RWPE2 (cell line): ENCODE measurements around the gene GSPT1.
A peak's percentile ranks its signal among the peaks of the same experiment; 100 is the strongest.
"Not testable (repeated sequence)": the region's sequence is repeated elsewhere in the genome, so short reads cannot be mapped to it uniquely, and the experiment has no call there.

Source experiments
- ATAC-seq: fragments of 200-7000 bp; cut with Tn5 transposase; 3 replicates; pipeline ENCODE4 v1.9.1; 2021; ENCODE audit warnings: low read depth
- DNase-seq: peaks from one replicate; pipeline ENCODE4 v3.0.0-alpha.2; 2020; ENCODE audit warnings: low spot score
- H3K27ac ChIP-seq: fragments of 450-650 bp; 2 replicates; pipeline ENCODE4 v1.5.1; 2017; ENCODE audit warnings: mild to moderate bottlenecking; ENCODE audit not compliant: poor library complexity, severe bottlenecking
- H3K27me3 ChIP-seq: fragments of 250-450 bp; sonication (Bioruptor Pico); 2 replicates; pipeline ENCODE4 v1.5.1; 2021; ENCODE audit warnings: mild to moderate bottlenecking, moderate library complexity; ENCODE audit not compliant: insufficient read depth, poor library complexity, severe bottlenecking
- H3K36me3 ChIP-seq: fragments of 250-450 bp; sonication (Bioruptor Pico); 2 replicates; pipeline ENCODE4 v1.5.1; 2020; ENCODE audit warnings: low read depth, mild to moderate bottlenecking, moderate library complexity
- H3K4me1 ChIP-seq: fragments of 250-450 bp; sonication (Bioruptor Pico); 2 replicates; pipeline ENCODE4 v1.5.1; 2021; ENCODE audit warnings: mild to moderate bottlenecking, moderate library complexity; ENCODE audit not compliant: insufficient read depth, poor library complexity, severe bottlenecking
- H3K4me3 ChIP-seq: fragments of 250-450 bp; sonication (Bioruptor Pico); 2 replicates; pipeline ENCODE4 v1.5.1; 2021; ENCODE audit warnings: mild to moderate bottlenecking, moderate library complexity; ENCODE audit not compliant: severe bottlenecking
- H3K9me3 ChIP-seq: fragments of 250-450 bp; sonication (Bioruptor Pico); 2 replicates; pipeline ENCODE4 v1.5.1; 2021; ENCODE audit warnings: mild to moderate bottlenecking, moderate library complexity; ENCODE audit not compliant: severe bottlenecking
- TF ChIP-seq, protein P1 (sequence below): fragments of 450-650 bp; IDR thresholded peaks from one replicate; pipeline ENCODE4 v1.5.1; 2017; ENCODE audit warnings: mild to moderate bottlenecking, moderate library complexity; ENCODE audit not compliant: poor library complexity, severe bottlenecking

The GSPT1 gene

DNA sequence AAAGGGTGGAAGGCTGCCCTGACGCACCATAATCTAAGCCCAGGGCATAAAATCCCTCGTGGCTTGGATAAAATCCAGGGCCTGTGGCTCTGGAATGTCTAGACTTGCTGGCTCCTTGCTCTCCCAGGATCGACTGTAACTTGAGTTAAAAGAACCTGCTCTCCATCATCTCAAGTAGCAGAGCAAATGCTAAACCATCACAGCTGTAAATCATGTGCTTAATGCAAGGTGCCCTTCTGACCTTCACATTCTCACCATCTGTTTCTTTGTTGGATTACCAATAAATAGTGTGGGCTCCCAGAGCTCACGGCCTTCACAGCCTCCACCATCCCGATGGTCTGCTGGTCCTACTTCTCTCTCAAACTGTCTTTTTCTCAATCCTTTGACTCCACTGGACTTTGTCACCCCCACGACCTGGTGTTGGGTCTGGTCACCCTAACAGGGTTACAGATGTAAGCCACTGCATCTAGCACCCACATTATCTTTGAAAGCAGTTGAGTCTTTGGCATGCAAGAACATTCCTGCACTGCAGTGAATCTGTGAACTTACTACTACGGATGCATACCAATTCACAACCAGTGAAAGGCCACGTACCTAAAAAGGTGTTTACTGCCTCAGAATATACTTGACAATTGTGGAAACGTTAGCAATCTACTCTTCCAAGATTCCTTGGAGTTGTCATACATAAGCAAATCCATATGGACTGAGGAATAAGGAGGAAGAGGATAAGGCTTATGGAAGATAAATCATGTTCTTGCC is 79.7 kb downstream of the GSPT1 start:
- TF ChIP-seq, protein P1, sequence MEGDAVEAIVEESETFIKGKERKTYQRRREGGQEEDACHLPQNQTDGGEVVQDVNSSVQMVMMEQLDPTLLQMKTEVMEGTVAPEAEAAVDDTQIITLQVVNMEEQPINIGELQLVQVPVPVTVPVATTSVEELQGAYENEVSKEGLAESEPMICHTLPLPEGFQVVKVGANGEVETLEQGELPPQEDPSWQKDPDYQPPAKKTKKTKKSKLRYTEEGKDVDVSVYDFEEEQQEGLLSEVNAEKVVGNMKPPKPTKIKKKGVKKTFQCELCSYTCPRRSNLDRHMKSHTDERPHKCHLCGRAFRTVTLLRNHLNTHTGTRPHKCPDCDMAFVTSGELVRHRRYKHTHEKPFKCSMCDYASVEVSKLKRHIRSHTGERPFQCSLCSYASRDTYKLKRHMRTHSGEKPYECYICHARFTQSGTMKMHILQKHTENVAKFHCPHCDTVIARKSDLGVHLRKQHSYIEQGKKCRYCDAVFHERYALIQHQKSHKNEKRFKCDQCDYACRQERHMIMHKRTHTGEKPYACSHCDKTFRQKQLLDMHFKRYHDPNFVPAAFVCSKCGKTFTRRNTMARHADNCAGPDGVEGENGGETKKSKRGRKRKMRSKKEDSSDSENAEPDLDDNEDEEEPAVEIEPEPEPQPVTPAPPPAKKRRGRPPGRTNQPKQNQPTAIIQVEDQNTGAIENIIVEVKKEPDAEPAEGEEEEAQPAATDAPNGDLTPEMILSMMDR: no peak
- H3K4me1 ChIP-seq: peaks cover 27% of the 10 kb centered on the region
- H3K27ac ChIP-seq: peak overlapping the region; percentile 86
- no peaks in the 10 kb centered on the region for H3K27me3 ChIP-seq
- H3K36me3 ChIP-seq: peaks cover 47% of the 10 kb centered on the region
- no peak overlapping the region for H3K4me3 ChIP-seq
- DNase-seq (no peak), ATAC-seq (no peak)
- H3K9me3 ChIP-seq: no peaks in the 10 kb centered on the region

GRCh38 chr16:11835309-11835708 is 80.4 kb downstream of the GSPT1 start:
- ATAC-seq (no peak), DNase-seq (no peak)
- H3K9me3 ChIP-seq: no peaks in the 10 kb centered on the region
- H3K4me1 ChIP-seq: peaks cover 27% of the 10 kb centered on the region
- H3K27ac ChIP-seq: peak overlapping the region; percentile 86
- H3K27me3 ChIP-seq: no peaks in the 10 kb centered on the region
- TF ChIP-seq, protein P1: no peak
- H3K36me3 ChIP-seq: peaks cover 39% of the 10 kb centered on the region
- no peak overlapping the region for H3K4me3 ChIP-seq

- no peak overlapping the region for H3K4me3 ChIP-seq
- H3K36me3 ChIP-seq: peaks cover 30% of the 10 kb centered on the region
- peaks cover 27% of the 10 kb centered on the region for H3K4me1 ChIP-seq
- H3K27ac ChIP-seq: peak overlapping the region; percentile 86
- no peaks in the 10 kb centered on the region for H3K27me3 ChIP-seq
- no peaks in the 10 kb centered on the region for H3K9me3 ChIP-seq
- DNase-seq (no peak), ATAC-seq (peak; percentile 86)
- TF ChIP-seq, protein P1: no peak
Measured at GRCh38 chr16:11833951-11834695, 81.6 kb downstream of the GSPT1 start.

GRCh38 chr16:11828696-11829095 is 87.1 kb downstream of the GSPT1 start:
- ATAC-seq: no peak
- Histone ChIP-seq H3K4me3 (no peak overlapping the region), H3K9me3 (no peaks in the 10 kb centered on the region), H3K4me1 (peaks cover 1% of the 10 kb centered on the region), H3K27me3 (no peaks in the 10 kb centered on the region), H3K27ac (no peak overlapping the region), H3K36me3 (no peaks in the 10 kb centered on the region)
- DNase-seq: no peak
- TF ChIP-seq, protein P1: no peak

GRCh38 chr16:11825520-11826165 is 90.1 kb downstream of the GSPT1 start:
- H3K4me3 ChIP-seq, H3K27me3 ChIP-seq, H3K9me3 ChIP-seq, H3K36me3 ChIP-seq, H3K4me1 ChIP-seq, H3K27ac ChIP-seq, ATAC-seq, DNase-seq: not testable (repeated sequence)
